ENCODE data around the gene SLC22A5. TPM values are rescaled to one million over a fixed set of nuclear protein-coding genes. Genes with fewer than 3 reads are reported as not detected.

SLC22A5 gene
- total RNA-seq, 1 experiment from 2014 or later: 15.2 TPM

DNA sequence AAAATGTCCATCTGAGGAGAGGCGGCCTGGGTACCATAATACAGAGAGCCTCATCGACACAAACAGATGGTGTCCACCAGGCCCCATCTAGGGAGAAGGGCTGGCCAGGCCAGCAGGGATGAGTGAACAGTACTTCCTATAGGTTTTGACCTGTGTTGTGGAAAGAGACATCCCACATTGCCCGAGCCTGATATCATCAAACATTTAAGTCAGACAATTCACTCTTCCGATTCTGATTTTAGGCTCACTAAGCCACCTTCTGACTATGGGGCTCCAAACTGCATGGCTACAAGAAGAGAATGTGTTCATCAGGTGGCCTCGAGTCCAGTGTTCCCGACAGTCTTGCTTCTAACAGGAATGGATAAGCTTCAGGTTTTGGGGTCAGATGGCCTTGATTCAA lies 38.9 kb downstream of the SLC22A5 start:
- peaks cover 36% of the 10 kb centered on the region for H3K4me1 ChIP-seq (replicated peaks; ENCODE audit: insufficient read depth)
- BruUV-seq (replicated peaks): no TSS peak
- intact Hi-C loops (cut with micrococcal nuclease; ENCODE audit: unreplicated experiment): no loop called here
- H3K79me2 ChIP-seq (ENCODE audit: low read depth): 0 out of 2 replicates have a peak, but pooled peaks cover 3% of the 10 kb centered on the region
- H3F3A ChIP-seq (ENCODE audit: insufficient read depth, low read depth): peaks cover 23% of the 10 kb centered on the region
- H3K27me3 ChIP-seq (ENCODE audit: insufficient read depth, low read depth): no peaks in the 10 kb centered on the region
- ChIA-PET POLR2A (ENCODE audit: unreplicated experiment) (no interaction called here), CTCF (interaction anchor here (0.7 kb wide), 1 partner anchor 19 kb away, joined by 17 read pairs; no protein-coding TSS in a partner anchor)
- no peak overlapping the region for H3K27ac ChIP-seq
- no peaks in the 10 kb centered on the region for H3K9me2 ChIP-seq (ENCODE audit: insufficient read depth)
- no peak for DNase-seq
- no peaks in the 10 kb centered on the region for H4K20me1 ChIP-seq (ENCODE audit: insufficient read depth)
- no peaks in the 10 kb centered on the region for H3K36me3 ChIP-seq (ENCODE audit: low read depth)
- no peaks in the 10 kb centered on the region for H3K9me3 ChIP-seq (ENCODE audit: insufficient read depth, low read depth)
- H2AFZ ChIP-seq: no peak overlapping the region
- no peak overlapping the region for H3K4me2 ChIP-seq
- no peak overlapping the region for H3K4me3 ChIP-seq
- TF ChIP-seq, protein P1, sequence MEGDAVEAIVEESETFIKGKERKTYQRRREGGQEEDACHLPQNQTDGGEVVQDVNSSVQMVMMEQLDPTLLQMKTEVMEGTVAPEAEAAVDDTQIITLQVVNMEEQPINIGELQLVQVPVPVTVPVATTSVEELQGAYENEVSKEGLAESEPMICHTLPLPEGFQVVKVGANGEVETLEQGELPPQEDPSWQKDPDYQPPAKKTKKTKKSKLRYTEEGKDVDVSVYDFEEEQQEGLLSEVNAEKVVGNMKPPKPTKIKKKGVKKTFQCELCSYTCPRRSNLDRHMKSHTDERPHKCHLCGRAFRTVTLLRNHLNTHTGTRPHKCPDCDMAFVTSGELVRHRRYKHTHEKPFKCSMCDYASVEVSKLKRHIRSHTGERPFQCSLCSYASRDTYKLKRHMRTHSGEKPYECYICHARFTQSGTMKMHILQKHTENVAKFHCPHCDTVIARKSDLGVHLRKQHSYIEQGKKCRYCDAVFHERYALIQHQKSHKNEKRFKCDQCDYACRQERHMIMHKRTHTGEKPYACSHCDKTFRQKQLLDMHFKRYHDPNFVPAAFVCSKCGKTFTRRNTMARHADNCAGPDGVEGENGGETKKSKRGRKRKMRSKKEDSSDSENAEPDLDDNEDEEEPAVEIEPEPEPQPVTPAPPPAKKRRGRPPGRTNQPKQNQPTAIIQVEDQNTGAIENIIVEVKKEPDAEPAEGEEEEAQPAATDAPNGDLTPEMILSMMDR (conservative IDR thresholded peaks at IDR 0.05): no peak
- TF ChIP-seq EZH2 (IDR thresholded peaks at IDR 0.05; ENCODE audit: low read depth): no peak

DNA sequence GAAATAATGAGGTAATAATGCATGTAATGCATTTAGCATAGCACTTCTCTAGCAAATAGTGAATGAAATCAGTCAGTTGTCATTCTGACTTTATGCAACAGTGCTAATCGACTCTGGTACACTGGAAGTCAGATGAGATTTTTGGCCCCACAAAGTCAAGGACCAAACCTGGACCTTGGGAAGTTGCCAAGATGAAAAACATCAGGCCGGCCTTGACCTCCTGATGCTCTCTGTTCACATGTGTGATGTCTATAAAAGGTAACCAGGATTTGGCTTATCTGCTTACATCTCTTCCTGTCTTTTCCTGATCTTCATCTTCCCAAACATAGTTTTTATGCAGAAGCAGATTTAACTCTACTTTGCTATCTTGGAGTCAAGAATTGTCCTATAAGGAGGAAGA lies 39.5 kb downstream of the SLC22A5 start:
- TF ChIP-seq, protein P1 (conservative IDR thresholded peaks at IDR 0.05): no peak
- TF ChIP-seq EZH2 (IDR thresholded peaks at IDR 0.05; ENCODE audit: low read depth): no peak
- Histone ChIP-seq H3K9me2 (ENCODE audit: insufficient read depth) (no peaks in the 10 kb centered on the region), H3K36me3 (ENCODE audit: low read depth) (no peaks in the 10 kb centered on the region), H2AFZ (no peak overlapping the region), H3K4me3 (no peak overlapping the region), H3K9me3 (ENCODE audit: insufficient read depth, low read depth) (no peaks in the 10 kb centered on the region), H3F3A (ENCODE audit: insufficient read depth, low read depth) (peaks cover 24% of the 10 kb centered on the region), H4K20me1 (ENCODE audit: insufficient read depth) (no peaks in the 10 kb centered on the region), H3K27ac (no peak overlapping the region), H3K27me3 (ENCODE audit: insufficient read depth, low read depth) (no peaks in the 10 kb centered on the region), H3K4me2 (peak overlapping the region; percentile 95), H3K79me2 (ENCODE audit: low read depth) (0 out of 2 replicates have a peak, but pooled peaks cover 4% of the 10 kb centered on the region), H3K4me1 (replicated peaks; ENCODE audit: insufficient read depth) (peaks cover 42% of the 10 kb centered on the region)
- no peak for DNase-seq
- BruUV-seq (replicated peaks): no TSS peak
- ChIA-PET POLR2A (ENCODE audit: unreplicated experiment) (no interaction called here), CTCF (no interaction called here)
- intact Hi-C loops (cut with micrococcal nuclease; ENCODE audit: unreplicated experiment): no loop called here

DNA sequence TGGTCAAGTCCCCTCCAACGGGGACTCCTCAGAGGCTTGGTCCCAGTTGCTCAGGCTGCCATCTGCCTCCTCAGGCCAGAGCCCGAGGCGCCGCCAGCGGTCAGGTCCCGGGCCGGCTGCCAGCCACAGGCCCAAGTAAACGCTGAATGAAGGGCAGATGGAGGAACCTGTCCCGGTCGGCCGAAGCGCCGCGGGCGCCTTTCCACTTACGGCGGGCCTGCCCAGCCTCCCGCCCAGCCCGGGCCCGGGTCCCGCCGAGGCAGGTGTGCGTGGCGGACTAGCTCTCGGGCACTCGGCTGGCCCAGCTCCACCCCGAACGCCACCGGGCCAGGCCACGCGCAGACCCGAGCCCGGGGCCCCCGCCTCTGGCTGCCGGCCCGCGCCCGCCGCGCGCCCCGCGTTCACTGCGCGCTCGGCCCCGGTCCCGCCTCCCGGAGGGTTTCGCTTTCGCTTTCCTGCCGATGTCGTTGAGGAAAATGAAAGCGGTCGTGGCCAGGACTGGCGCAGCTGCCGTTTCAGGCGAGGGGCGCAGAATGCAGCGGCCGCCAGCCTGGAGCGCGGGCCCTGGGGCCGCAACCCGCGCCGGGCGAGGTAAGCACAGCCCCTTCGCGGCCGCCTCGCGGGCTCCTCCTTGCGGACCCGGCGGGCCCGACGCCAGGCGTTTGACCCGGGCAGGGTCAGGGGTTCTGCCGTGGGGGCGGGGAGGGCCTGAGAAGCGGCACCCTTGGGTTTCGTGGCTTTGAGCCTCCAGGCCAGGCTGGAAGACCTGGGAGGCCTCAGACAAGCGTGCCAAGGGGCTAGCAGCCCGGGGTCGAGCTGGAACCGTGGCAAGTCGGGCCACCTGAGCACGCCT lies 41.2 kb downstream of the SLC22A5 start:
- H3F3A ChIP-seq (ENCODE audit: insufficient read depth, low read depth): peaks cover 39% of the 10 kb centered on the region
- no peaks in the 10 kb centered on the region for H4K20me1 ChIP-seq (ENCODE audit: insufficient read depth)
- ChIA-PET POLR2A (ENCODE audit: unreplicated experiment) (interaction anchor here (0.5 to 1.4 kb wide), 7 partner anchors 12 to 409 kb away, joined by 3 to 12 read pairs (median 4); partner anchors contain the start of gene SLC22A4), CTCF (interaction anchor here (0.6 to 1.9 kb wide), 7 partner anchors 23 to 173 kb away, joined by 3 to 6 read pairs (median 3); partner anchors contain the start of genes IRF1 and SLC22A4)
- H2AFZ ChIP-seq: peak overlapping the region; percentile 79
- no peaks in the 10 kb centered on the region for H3K27me3 ChIP-seq (ENCODE audit: insufficient read depth, low read depth)
- H3K9me2 ChIP-seq (ENCODE audit: insufficient read depth): no peaks in the 10 kb centered on the region
- 0 out of 2 replicates have a peak, but pooled peaks cover 4% of the 10 kb centered on the region for H3K79me2 ChIP-seq (ENCODE audit: low read depth)
- no peaks in the 10 kb centered on the region for H3K9me3 ChIP-seq (ENCODE audit: insufficient read depth, low read depth)
- H3K4me2 ChIP-seq: peak overlapping the region; percentile 95
- BruUV-seq (replicated peaks): no TSS peak
- DNase-seq: peak; percentile 64 to 80
- peak overlapping the region; percentile 92 for H3K27ac ChIP-seq
- H3K4me3 ChIP-seq: peak overlapping the region; percentile 79
- intact Hi-C loops (cut with micrococcal nuclease; ENCODE audit: unreplicated experiment): loop anchor here (1.0 to 10.0 kb wide), 4 partner anchors 17 to 264 kb away; partner anchors contain the start of gene IL4
- no peaks in the 10 kb centered on the region for H3K36me3 ChIP-seq (ENCODE audit: low read depth)
- H3K4me1 ChIP-seq (replicated peaks; ENCODE audit: insufficient read depth): peaks cover 59% of the 10 kb centered on the region
- TF ChIP-seq, protein P1 (conservative IDR thresholded peaks at IDR 0.05): peak; percentile 73
- no peak for TF ChIP-seq EZH2 (IDR thresholded peaks at IDR 0.05; ENCODE audit: low read depth)
